Activated B cell treated with CpG ODN at 0.5 μM for 24 hours (primary cell): ENCODE data around the gene PLEKHJ1. TPM values are rescaled to one million over a fixed set of nuclear protein-coding genes. Genes with fewer than 3 reads are reported as not detected.
A peak's percentile ranks its signal among the peaks of the same experiment; 100 is the strongest.
"Not testable (repeated sequence)": the region's sequence is repeated elsewhere in the genome, so short reads cannot be mapped to it uniquely, and the experiment has no call there.

Experiments
- ATAC-seq: fragments of 200-7000 bp; cut with Tn5 transposase; one replicate; pipeline ENCODE4 v1.10.0; 2021; ENCODE audit warnings: low read depth, mild to moderate bottlenecking, moderate library complexity
- CTCF ChIA-PET: fragments of 350-600 bp; sonication (Branson Sonifier 250); formaldehyde crosslinking; loops from one replicate; lab custom pipeline; 2021; ENCODE audit warnings: antibody characterized with exemption; lab: Charles Lee
- POLR2A ChIA-PET: fragments of 350-600 bp; sonication (Branson Sonifier 250); formaldehyde crosslinking; loops from one replicate; lab custom pipeline; 2021; ENCODE audit warnings: antibody characterized with exemption; lab: Charles Lee
- DNase-seq: peaks from one replicate; pipeline ENCODE4 v3.0.0; 2022
- H3K27ac Mint-ChIP-seq: one replicate; pipeline ENCODE4 v1.8.0; 2020; ENCODE audit warnings: mixed read lengths
- H3K27me3 Mint-ChIP-seq: one replicate; pipeline ENCODE4 v1.8.0; 2021; ENCODE audit warnings: mixed read lengths
- H3K36me3 Mint-ChIP-seq: one replicate; pipeline ENCODE4 v1.8.0; 2021; ENCODE audit warnings: low read depth, mixed read lengths
- H3K4me1 Mint-ChIP-seq: one replicate; pipeline ENCODE4 v1.8.0; 2021; ENCODE audit warnings: mixed read lengths
- H3K4me3 Mint-ChIP-seq: one replicate; pipeline ENCODE4 v1.8.0; 2020; ENCODE audit warnings: mild to moderate bottlenecking, mixed read lengths
- H3K9me3 Mint-ChIP-seq: one replicate; pipeline ENCODE4 v1.8.0; 2020; ENCODE audit warnings: mixed read lengths
- intact Hi-C: fragments of 100-400 bp; cut with micrococcal nuclease; formaldehyde crosslinking; loops from one replicate; pipeline ENCODE4 v1.15.1; 2024
- total RNA-seq: library from RNA; stranded (reverse); gene quantifications from 2 replicates; pipeline ENCODE4 v1.2.3, GENCODE V29; 2022
- TF ChIP-seq, protein P1 (sequence below): fragments of 200-600 bp; IDR thresholded peaks from one replicate; pipeline ENCODE4 v1.8.0; 2022; ENCODE audit warnings: antibody characterized with exemption, mild to moderate bottlenecking

Gene PLEKHJ1
- total RNA-seq, 1 donor from 2014 or later = 74.9 TPM

DNA sequence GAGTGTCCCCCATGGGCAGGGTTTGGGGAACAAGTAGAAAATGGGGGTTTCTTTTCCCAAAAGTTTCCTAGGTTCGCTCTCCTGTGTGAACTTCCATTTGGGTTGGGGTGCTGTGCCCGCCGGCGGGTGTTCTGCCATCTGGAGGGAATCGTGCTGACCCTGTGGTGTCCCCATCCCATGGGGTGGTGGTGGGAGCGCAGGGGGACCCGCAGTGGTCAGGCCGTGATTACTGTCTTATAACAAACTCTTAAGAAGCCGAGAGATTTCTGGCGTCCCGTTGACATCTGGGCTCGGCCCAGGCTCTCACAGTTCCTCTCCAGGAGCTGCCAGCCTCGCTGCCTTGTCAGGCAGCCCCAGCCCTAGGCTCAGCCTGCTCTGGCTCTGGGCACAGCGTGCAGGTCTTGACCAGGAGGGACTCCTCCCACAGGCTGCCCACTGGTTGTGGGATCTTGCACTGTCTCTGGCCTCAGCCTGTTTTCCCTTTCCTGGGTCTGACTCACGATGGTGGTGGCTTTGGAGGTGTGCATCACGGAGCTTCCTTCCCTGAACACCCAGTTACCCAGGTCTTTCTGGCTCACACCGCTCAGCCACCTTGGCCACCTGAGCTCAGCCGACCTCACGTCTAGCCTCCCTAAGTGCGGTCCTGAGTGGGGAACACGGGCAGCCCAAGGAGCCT lies 34.5 kb downstream of the PLEKHJ1 start:
- H3K9me3 Mint-ChIP-seq = no peaks in the 10 kb centered on the region
- peaks cover 8% of the 10 kb centered on the region for H3K4me1 Mint-ChIP-seq
- H3K27me3 Mint-ChIP-seq = no peaks in the 10 kb centered on the region
- intact Hi-C loops = no loop called here
- peaks cover 54% of the 10 kb centered on the region for H3K36me3 Mint-ChIP-seq
- ChIA-PET CTCF (no interaction called here), POLR2A (interaction anchor here (1.5 kb wide), 1 partner anchor 12 kb away, joined by 3 read pairs; no protein-coding TSS in a partner anchor)
- no peak for ATAC-seq
- no peak for DNase-seq
- no peak overlapping the region for H3K4me3 Mint-ChIP-seq
- H3K27ac Mint-ChIP-seq = no peak overlapping the region
- TF ChIP-seq, protein P1, sequence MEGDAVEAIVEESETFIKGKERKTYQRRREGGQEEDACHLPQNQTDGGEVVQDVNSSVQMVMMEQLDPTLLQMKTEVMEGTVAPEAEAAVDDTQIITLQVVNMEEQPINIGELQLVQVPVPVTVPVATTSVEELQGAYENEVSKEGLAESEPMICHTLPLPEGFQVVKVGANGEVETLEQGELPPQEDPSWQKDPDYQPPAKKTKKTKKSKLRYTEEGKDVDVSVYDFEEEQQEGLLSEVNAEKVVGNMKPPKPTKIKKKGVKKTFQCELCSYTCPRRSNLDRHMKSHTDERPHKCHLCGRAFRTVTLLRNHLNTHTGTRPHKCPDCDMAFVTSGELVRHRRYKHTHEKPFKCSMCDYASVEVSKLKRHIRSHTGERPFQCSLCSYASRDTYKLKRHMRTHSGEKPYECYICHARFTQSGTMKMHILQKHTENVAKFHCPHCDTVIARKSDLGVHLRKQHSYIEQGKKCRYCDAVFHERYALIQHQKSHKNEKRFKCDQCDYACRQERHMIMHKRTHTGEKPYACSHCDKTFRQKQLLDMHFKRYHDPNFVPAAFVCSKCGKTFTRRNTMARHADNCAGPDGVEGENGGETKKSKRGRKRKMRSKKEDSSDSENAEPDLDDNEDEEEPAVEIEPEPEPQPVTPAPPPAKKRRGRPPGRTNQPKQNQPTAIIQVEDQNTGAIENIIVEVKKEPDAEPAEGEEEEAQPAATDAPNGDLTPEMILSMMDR = no peak

DNA sequence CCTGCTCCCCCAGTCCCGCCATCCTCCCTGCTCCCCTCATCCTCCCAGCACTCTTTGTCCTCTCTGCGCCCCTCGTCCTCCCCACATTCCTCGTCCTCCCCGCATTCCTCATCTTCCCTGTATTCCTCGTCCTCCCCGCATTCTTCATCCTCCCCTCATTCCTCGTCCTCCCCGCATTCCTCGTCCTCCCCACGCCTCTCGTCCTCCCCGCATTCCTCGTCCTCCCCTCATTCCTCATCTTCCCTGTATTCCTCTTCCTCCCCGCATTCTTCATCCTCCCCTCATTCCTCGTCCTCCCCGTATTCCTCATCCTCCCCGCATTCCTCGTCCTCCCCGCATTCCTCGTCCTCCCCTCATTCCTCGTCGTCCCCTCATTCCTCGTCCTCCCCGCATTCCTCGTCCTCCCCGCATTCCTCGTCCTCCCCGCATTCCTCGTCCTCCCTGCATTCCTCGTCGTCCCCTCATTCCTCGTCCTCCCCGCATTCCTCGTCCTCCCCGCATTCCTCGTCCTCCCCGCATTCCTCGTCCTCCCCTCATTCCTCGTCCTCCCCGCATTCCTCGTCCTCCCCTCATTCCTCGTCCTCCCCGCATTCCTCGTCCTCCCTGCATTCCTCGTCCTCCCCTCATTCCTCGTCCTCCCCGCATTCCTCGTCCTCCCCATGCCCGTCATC lies 35.4 kb downstream of the PLEKHJ1 start:
- ATAC-seq, intact Hi-C loops, POLR2A ChIA-PET, H3K27ac Mint-ChIP-seq, CTCF ChIA-PET, DNase-seq, H3K4me3 Mint-ChIP-seq, H3K4me1 Mint-ChIP-seq, H3K27me3 Mint-ChIP-seq, H3K9me3 Mint-ChIP-seq: not testable (repeated sequence)
- peaks cover 58% of the 10 kb centered on the region for H3K36me3 Mint-ChIP-seq

DNA sequence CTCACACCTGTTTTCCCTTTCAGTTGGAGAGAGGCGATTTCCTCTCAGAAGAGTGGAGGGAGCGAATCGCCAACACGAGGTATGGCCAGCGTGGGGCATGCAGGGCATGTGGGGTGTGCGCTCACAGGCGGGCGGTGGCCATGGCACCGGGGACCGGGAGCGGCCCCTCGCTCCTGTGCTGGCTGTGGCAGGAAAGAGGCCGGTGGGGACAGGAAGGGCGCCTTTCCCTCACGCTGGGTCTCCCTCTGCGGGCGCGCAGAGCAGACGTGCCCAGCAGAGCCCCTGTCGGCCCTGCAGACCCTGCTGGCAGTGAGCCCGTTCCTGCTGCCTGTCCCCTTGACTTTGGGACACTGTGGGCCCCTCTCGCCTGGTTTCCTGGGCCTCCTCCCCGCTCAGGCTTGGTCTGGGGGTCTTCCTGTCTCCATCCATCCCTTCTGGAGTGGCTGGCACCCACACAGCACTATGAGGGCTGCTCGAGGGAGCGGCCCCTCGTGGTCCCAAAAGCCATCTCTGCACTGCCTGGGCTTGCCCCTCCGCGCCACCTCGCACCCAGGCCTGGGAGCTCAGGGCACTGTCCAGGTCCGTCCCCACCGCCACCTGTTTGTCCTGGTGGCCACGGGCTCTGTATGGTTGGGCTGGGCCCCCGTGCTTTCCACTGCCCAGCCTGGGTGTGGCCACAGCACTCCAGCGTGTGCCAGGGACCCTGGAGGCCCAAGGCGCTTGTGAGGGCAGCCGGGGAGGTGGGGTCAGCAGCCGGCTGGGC lies 36.1 kb downstream of the PLEKHJ1 start:
- DNase-seq = no peak
- Mint-ChIP-seq H3K36me3 (peaks cover 59% of the 10 kb centered on the region), H3K27me3 (no peaks in the 10 kb centered on the region), H3K27ac (no peak overlapping the region), H3K4me1 (peaks cover 8% of the 10 kb centered on the region), H3K9me3 (no peaks in the 10 kb centered on the region), H3K4me3 (no peak overlapping the region)
- TF ChIP-seq, protein P1 = no peak
- ATAC-seq = peak; percentile 18
- POLR2A ChIA-PET = no interaction called here
- intact Hi-C loops = loop anchor here (5.0 kb wide), 1 partner anchor 43 kb away; no protein-coding TSS in a partner anchor
- CTCF ChIA-PET = interaction anchor here (1.0 to 1.4 kb wide), 2 partner anchors 42 to 44 kb away, joined by 4 to 5 read pairs; no protein-coding TSS in a partner anchor

DNA sequence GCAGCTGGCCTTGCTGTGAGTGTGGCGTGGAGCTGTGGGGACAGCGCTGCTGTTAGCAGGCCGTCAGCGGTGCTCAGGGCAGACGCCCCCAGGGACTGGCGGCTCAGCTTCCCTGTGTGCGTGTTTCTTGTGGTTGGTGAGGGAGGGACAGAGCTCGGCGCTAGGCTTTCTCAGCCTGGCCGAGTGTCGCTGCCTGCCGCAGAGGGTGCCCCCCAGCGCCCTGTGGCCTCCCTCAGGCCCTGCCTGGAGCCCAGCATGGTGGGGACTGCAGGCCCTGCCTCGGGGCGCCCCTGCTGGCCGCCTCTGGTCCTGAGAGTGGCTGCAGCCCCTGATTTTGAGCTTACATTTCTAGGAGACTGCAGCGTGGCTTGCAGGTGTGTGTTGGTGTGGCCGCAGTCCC lies 36.9 kb downstream of the PLEKHJ1 start:
- H3K36me3 Mint-ChIP-seq = peaks cover 60% of the 10 kb centered on the region
- H3K4me3 Mint-ChIP-seq = no peak overlapping the region
- TF ChIP-seq, protein P1 = no peak
- ChIA-PET CTCF (interaction anchor here (1.0 to 1.4 kb wide), 2 partner anchors 41 to 43 kb away, joined by 4 to 5 read pairs; no protein-coding TSS in a partner anchor), POLR2A (no interaction called here)
- H3K9me3 Mint-ChIP-seq = no peaks in the 10 kb centered on the region
- H3K27me3 Mint-ChIP-seq = no peaks in the 10 kb centered on the region
- DNase-seq = no peak
- H3K4me1 Mint-ChIP-seq = peaks cover 8% of the 10 kb centered on the region
- ATAC-seq = peak; percentile 52
- intact Hi-C loops = loop anchor here (5.0 kb wide), 1 partner anchor 42 kb away; no protein-coding TSS in a partner anchor
- no peak overlapping the region for H3K27ac Mint-ChIP-seq

DNA sequence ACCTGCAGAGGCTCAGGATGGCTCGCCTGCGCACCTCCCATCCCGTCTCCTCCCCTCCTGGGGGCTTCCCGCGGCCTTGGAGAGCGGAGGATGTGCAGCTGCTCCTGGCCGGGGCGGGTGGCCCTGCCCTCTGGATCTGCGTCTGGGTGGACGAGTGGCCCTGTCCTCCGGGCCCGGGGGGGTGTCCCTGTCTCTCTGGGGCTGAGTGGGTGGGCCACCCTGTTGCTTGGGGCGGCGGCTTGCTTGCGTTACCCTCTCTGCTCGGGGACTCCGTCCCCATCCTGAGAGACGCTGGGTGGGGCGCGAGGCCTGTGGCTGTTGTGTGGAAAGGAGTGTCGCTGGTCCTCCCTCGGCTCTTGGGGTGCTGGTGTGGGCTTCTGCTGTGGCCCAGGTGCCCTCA lies 37.8 kb downstream of the PLEKHJ1 start:
- no peaks in the 10 kb centered on the region for H3K27me3 Mint-ChIP-seq
- H3K27ac Mint-ChIP-seq = no peak overlapping the region
- ATAC-seq (no peak), DNase-seq (no peak)
- H3K4me3 Mint-ChIP-seq = no peak overlapping the region
- peaks cover 62% of the 10 kb centered on the region for H3K36me3 Mint-ChIP-seq
- POLR2A ChIA-PET = interaction anchor here (0.5 kb wide), 1 partner anchor 37 kb away, joined by 4 read pairs; no protein-coding TSS in a partner anchor
- intact Hi-C loops = loop anchor here (5.0 kb wide), 1 partner anchor 41 kb away; no protein-coding TSS in a partner anchor
- CTCF ChIA-PET = interaction anchor here (1.4 kb wide), 1 partner anchor 42 kb away, joined by 5 read pairs; no protein-coding TSS in a partner anchor
- TF ChIP-seq, protein P1 = no peak
- peaks cover 5% of the 10 kb centered on the region for H3K4me1 Mint-ChIP-seq
- H3K9me3 Mint-ChIP-seq = no peaks in the 10 kb centered on the region
